Keratinocyte (primary cell): ENCODE data around the gene HDAC1. TPM values are rescaled to one million over a fixed set of nuclear protein-coding genes. Genes with fewer than 3 reads are reported as not detected.

ENCODE experiments used
- DNase-seq: peaks from one replicate; pipeline ENCODE4 v3.0.0-alpha.2; 2011; ENCODE audit warnings: low read depth, missing footprints, low spot score
- FAIRE-seq: peaks from 2 replicates; lab custom pipeline; 2011; peaks lifted over from hg19 to GRCh38; lab: Jason Lieb, UNC
- H2AFZ ChIP-seq: 2 replicates; pipeline ENCODE4 v1.6.0; 2012; ENCODE audit warnings: low read length, control low read depth, inconsistent platforms; ENCODE audit not compliant: control insufficient read depth
- H3K27ac ChIP-seq: 2 replicates; pipeline ENCODE4 v1.5.1; 2011; ENCODE audit warnings: low read length; ENCODE audit not compliant: control insufficient read depth, insufficient read depth
- H3K27me3 ChIP-seq: 3 replicates; pipeline ENCODE4 v1.6.0; 2011; ENCODE audit warnings: low read length; ENCODE audit not compliant: control insufficient read depth, insufficient read depth; ENCODE audit errors: extremely low read depth
- H3K36me3 ChIP-seq, 2 experiments: 2 replicates in 1 of 2; 3 replicates in 1 of 2; pipeline ENCODE4 v1.5.1; 2011; ENCODE audit warnings: low read length in 2 of 2, mild to moderate bottlenecking in 1 of 2; ENCODE audit not compliant: control insufficient read depth in 2 of 2, insufficient read depth in 2 of 2; ENCODE audit errors: extremely low read depth in 1 of 2
- H3K4me1 ChIP-seq: 3 replicates; pipeline ENCODE4 v1.5.1; 2011; ENCODE audit warnings: low read length; ENCODE audit not compliant: control insufficient read depth, insufficient read depth; ENCODE audit errors: extremely low read depth
- H3K4me2 ChIP-seq: 3 replicates; pipeline ENCODE4 v1.6.0; 2011; ENCODE audit warnings: low read depth, low read length; ENCODE audit not compliant: control insufficient read depth, insufficient read depth; ENCODE audit errors: extremely low read depth
- H3K4me3 ChIP-seq, 3 experiments: fragments of 200-600 bp in 1 of 3; sonication (generic) in 1 of 3; 2 replicates in 2 of 3; 3 replicates in 1 of 3; pipeline ENCODE4 v1.5.1; 2011 to 2016; ENCODE audit warnings: low read length in 3 of 3, mild to moderate bottlenecking in 3 of 3, control low read depth in 2 of 3, inconsistent platforms in 1 of 3, low read depth in 1 of 3, mixed read lengths in 1 of 3, mixed run types in 1 of 3, moderate library complexity in 1 of 3; ENCODE audit not compliant: control insufficient read depth in 2 of 3, insufficient read depth in 2 of 3; ENCODE audit errors: extremely low read depth in 1 of 3
- H3K79me2 ChIP-seq: 2 replicates; pipeline ENCODE4 v1.6.0; 2012; ENCODE audit warnings: low read length; ENCODE audit not compliant: control insufficient read depth, insufficient read depth
- H3K9ac ChIP-seq: 3 replicates; pipeline ENCODE4 v1.6.0; 2011; ENCODE audit warnings: low read length; ENCODE audit not compliant: control insufficient read depth, insufficient read depth; ENCODE audit errors: extremely low read depth
- H3K9me1 ChIP-seq: 3 replicates; pipeline ENCODE4 v1.6.0; 2011; ENCODE audit warnings: low read length; ENCODE audit not compliant: control insufficient read depth, insufficient read depth; ENCODE audit errors: extremely low read depth
- H3K9me3 ChIP-seq: 2 replicates; pipeline ENCODE4 v1.5.1; 2012; ENCODE audit warnings: low read depth, low read length; ENCODE audit not compliant: control insufficient read depth
- H4K20me1 ChIP-seq: 3 replicates; pipeline ENCODE4 v1.6.0; 2011; ENCODE audit warnings: low read length; ENCODE audit not compliant: control insufficient read depth, insufficient read depth; ENCODE audit errors: extremely low read depth
- EZH2 ChIP-seq: IDR thresholded peaks from one replicate; pipeline ENCODE4 v1.6.1; 2012; ENCODE audit warnings: inconsistent platforms, mild to moderate bottlenecking, low read length, moderate library complexity
- dilution Hi-C: fragments of 300-500 bp; cut with MboI; formaldehyde crosslinking; loops from one replicate; pipeline ENCODE4 v1.7.0; 2020; ENCODE audit warnings: low sequenced_read_pairs; ENCODE audit not compliant: extremely low pct_ligation_motif_present
- polyA plus RNA-seq, 5 experiments: library from polyadenylated mRNA; depleted of rRNA in 3 of 5; stranded (reverse) in 3 of 5; stranded (forward) in 1 of 5; unstranded in 1 of 5; fragments of >200 nt; gene quantifications; 1 replicate in 1 of 5; 2 replicates in 3 of 5; 3 replicates in 1 of 5; pipeline versions ENCODE4 v1.2.1 to v1.2.3, GENCODE V29; 2011 to 2012; ENCODE audit warnings: missing spikeins in 2 of 5, low read depth in 1 of 5, low replicate concordance in 1 of 5
- TF ChIP-seq, protein P1 (sequence below), 3 experiments: IDR thresholded peaks in 1 of 3; conservative IDR thresholded peaks in 1 of 3; optimal IDR thresholded peaks in 1 of 3; 2 replicates in 2 of 3; 3 replicates in 1 of 3; pipeline versions ENCODE3 to v1.5.1; 2011; ENCODE audit warnings: low read length in 3 of 3, mild to moderate bottlenecking in 3 of 3, moderate library complexity in 2 of 3, control low read depth in 1 of 3, inconsistent platforms in 1 of 3; ENCODE audit not compliant: insufficient read depth in 2 of 3; ENCODE audit errors: extremely low read depth in 1 of 3

HDAC1 gene
- polyA plus RNA-seq, 1 donor (not counting 4 experiments of a cell fraction or from before 2014, with no cell fraction given) = 198 TPM

DNA sequence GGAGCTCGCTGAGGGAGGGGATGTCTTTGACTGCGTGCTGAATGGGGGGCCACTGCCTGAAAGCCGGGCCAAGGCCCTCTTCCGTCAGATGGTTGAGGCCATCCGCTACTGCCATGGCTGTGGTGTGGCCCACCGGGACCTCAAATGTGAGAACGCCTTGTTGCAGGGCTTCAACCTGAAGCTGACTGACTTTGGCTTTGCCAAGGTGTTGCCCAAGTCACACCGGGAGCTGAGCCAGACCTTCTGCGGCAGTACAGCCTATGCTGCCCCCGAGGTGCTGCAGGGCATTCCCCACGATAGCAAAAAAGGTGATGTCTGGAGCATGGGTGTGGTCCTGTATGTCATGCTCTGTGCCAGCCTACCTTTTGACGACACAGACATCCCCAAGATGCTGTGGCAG, 71.8 kb downstream of the HDAC1 start:
- no peaks in the 10 kb centered on the region for H3K4me1 ChIP-seq
- FAIRE-seq (no peak), DNase-seq (no peak)
- H3K27me3 ChIP-seq = no peaks in the 10 kb centered on the region
- H4K20me1 ChIP-seq = no peaks in the 10 kb centered on the region
- H3K9me1 ChIP-seq = no peaks in the 10 kb centered on the region
- no peak overlapping the region for H3K27ac ChIP-seq
- H3K79me2 ChIP-seq = no peaks in the 10 kb centered on the region
- TF ChIP-seq EZH2 = no peak
- TF ChIP-seq, protein P1, sequence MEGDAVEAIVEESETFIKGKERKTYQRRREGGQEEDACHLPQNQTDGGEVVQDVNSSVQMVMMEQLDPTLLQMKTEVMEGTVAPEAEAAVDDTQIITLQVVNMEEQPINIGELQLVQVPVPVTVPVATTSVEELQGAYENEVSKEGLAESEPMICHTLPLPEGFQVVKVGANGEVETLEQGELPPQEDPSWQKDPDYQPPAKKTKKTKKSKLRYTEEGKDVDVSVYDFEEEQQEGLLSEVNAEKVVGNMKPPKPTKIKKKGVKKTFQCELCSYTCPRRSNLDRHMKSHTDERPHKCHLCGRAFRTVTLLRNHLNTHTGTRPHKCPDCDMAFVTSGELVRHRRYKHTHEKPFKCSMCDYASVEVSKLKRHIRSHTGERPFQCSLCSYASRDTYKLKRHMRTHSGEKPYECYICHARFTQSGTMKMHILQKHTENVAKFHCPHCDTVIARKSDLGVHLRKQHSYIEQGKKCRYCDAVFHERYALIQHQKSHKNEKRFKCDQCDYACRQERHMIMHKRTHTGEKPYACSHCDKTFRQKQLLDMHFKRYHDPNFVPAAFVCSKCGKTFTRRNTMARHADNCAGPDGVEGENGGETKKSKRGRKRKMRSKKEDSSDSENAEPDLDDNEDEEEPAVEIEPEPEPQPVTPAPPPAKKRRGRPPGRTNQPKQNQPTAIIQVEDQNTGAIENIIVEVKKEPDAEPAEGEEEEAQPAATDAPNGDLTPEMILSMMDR (optimal IDR thresholded peaks at IDR 0.05 in 1 of 3, IDR thresholded peaks at IDR 0.05 in 1 of 3, conservative IDR thresholded peaks at IDR 0.05 in 1 of 3; ENCODE audit: extremely low read depth in 1 of 3, insufficient read depth in 2 of 3, low read length in 3 of 3) = no peak
- no peak overlapping the region for H3K4me3 ChIP-seq
- H3K9me3 ChIP-seq = no peaks in the 10 kb centered on the region
- peaks cover 19 to 22% of the 10 kb centered on the region in 2 experiments for H3K36me3 ChIP-seq
- H2AFZ ChIP-seq = no peak overlapping the region
- no peak overlapping the region for H3K9ac ChIP-seq
- no peak overlapping the region for H3K4me2 ChIP-seq
- dilution Hi-C loops = no loop called here

DNA sequence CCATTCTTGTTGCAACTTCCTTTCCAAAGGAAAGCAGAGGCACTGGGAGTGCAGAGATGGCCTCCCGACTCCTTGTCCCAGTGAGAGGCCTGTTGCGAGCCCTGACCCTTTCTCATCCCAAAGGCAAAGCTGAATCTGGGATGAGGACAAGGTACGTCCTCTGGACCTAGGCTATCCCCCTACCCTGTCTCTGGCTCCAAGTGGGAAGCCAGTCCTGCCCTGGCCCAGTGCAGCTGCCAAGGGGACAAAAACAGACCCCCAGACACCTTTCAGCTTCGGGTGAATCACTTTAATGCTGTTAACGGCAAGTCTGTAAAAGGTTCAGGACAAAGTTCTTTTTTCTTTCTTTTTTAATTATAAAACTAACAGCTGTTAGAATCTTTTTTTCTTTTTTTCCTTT, 73.0 kb downstream of the HDAC1 start:
- H4K20me1 ChIP-seq = no peaks in the 10 kb centered on the region
- no peak overlapping the region for H2AFZ ChIP-seq
- no peaks in the 10 kb centered on the region for H3K4me1 ChIP-seq
- H3K9ac ChIP-seq = no peak overlapping the region
- dilution Hi-C loops = no loop called here
- peaks cover 21 to 28% of the 10 kb centered on the region in 2 experiments for H3K36me3 ChIP-seq
- no peak overlapping the region for H3K4me2 ChIP-seq
- H3K27me3 ChIP-seq = no peaks in the 10 kb centered on the region
- FAIRE-seq (no peak), DNase-seq (no peak)
- H3K79me2 ChIP-seq = no peaks in the 10 kb centered on the region
- TF ChIP-seq, protein P1 (optimal IDR thresholded peaks at IDR 0.05 in 1 of 3, IDR thresholded peaks at IDR 0.05 in 1 of 3, conservative IDR thresholded peaks at IDR 0.05 in 1 of 3; ENCODE audit: extremely low read depth in 1 of 3, insufficient read depth in 2 of 3, low read length in 3 of 3) = no peak
- TF ChIP-seq EZH2 = no peak
- H3K4me3 ChIP-seq = no peak overlapping the region
- H3K9me1 ChIP-seq = no peaks in the 10 kb centered on the region
- H3K27ac ChIP-seq = no peak overlapping the region
- no peaks in the 10 kb centered on the region for H3K9me3 ChIP-seq
